GM13976 (cell line): Measurements from ENCODE around the gene DUSP2.

Experiments
- DNase-seq: peaks from one replicate; pipeline ENCODE4 v3.0.0; 2012; ENCODE audit warnings: low spot score
- CTCF ChIP-seq: IDR thresholded peaks from 2 replicates; pipeline ENCODE4 v1.5.1; 2012; ENCODE audit warnings: borderline replicate concordance, mild to moderate bottlenecking; ENCODE audit not compliant: insufficient read depth; ENCODE audit errors: extremely low read depth, missing control alignments, control extremely low read depth
- in situ Hi-C: fragments of 300-500 bp; cut with MboI; formaldehyde crosslinking; loops from one replicate; pipeline ENCODE4 v1.12.0; 2022; ENCODE audit warnings: low sequenced_read_pairs, mixed read lengths, inconsistent platforms; ENCODE audit not compliant: unreplicated experiment

Gene DUSP2

GRCh38 chr2:96098900-96099590 lies 46.2 kb downstream of the DUSP2 start:
- TF ChIP-seq CTCF: no peak
- in situ Hi-C loops: no loop called here
- no peak for DNase-seq

GRCh38 chr2:96097951-96098823 lies 47.1 kb downstream of the DUSP2 start:
- no peak for DNase-seq
- TF ChIP-seq CTCF: no peak
- in situ Hi-C loops: no loop called here

GRCh38 chr2:96097441-96097840 lies 47.8 kb downstream of the DUSP2 start:
- in situ Hi-C loops: no loop called here
- no peak for DNase-seq
- no peak for TF ChIP-seq CTCF

- no peak for DNase-seq
- TF ChIP-seq CTCF: no peak
- in situ Hi-C loops: no loop called here
These were observed 50.1 kb downstream of the DUSP2 start for GRCh38 chr2:96095116-96095636.

- TF ChIP-seq CTCF: no peak
- no peak for DNase-seq
- in situ Hi-C loops: no loop called here
These were observed 51.7 kb downstream of the DUSP2 start for GRCh38 chr2:96093528-96093927.
